GM12865 (cell line): ENCODE measurements around the gene SMIM10.
"Not testable (repeated sequence)": the region's sequence is repeated elsewhere in the genome, so short reads cannot be mapped to it uniquely, and the experiment has no call there.

Experiments
- DNase-seq: peaks from one replicate; pipeline ENCODE4 v3.0.0; 2010; ENCODE audit warnings: low read depth
- H3K4me3 ChIP-seq: 2 replicates; pipeline ENCODE4 v1.5.1; 2011; ENCODE audit warnings: mild to moderate bottlenecking, low read depth, low read length, control low read depth
- TF ChIP-seq, protein P1 (sequence below): IDR thresholded peaks from 2 replicates; pipeline ENCODE4 v1.5.1; 2011; ENCODE audit warnings: low read length, control low read depth, low read depth, inconsistent platforms; ENCODE audit not compliant: insufficient read depth; ENCODE audit errors: missing control alignments

The SMIM10 gene

DNA sequence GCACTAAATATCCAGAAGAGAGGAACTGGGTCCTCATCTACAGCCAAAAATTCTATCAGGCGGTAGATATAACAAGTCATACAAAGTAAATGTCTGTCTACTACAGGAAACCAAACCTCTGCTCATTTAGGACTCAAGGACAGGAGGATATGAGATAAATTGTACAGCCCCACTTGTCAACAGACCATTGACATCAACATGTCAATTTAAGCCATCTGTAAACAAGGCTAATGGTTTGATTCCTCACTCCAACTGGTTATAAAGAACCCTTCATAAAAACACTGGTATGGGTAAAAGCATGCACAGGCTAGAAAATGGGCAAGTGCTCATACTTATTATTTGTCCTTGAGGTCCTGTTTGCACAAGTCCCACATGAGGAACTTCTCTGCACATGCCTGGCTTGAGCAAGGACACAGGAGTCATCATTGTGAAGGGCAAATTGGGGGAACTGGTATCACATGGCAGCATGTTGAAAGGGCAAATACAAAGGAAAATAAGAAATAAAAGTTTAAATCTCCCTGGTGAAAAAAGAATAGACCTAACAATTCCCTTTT is 18.3 kb downstream of the SMIM10 start:
- no peak for DNase-seq

DNA sequence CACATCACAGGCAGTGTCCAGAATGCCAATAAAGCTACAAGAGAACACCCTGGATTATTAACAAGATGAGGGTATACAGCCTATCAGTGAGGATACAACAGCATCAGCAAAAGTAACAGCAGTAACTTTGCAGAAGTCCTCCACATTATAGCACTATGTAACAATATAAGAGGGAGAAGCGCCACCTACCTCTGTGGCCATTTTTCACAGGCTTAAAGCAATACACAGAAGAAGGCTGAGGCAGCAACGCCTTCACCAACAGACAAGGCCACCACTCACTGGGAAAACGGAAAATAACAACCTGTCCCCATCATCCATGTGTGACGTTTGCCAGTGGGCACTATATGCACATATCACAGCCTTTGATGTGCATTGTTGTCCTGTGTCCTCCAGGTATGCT is 19.0 kb downstream of the SMIM10 start:
- H3K4me3 ChIP-seq: no peak overlapping the region
- TF ChIP-seq, protein P1, sequence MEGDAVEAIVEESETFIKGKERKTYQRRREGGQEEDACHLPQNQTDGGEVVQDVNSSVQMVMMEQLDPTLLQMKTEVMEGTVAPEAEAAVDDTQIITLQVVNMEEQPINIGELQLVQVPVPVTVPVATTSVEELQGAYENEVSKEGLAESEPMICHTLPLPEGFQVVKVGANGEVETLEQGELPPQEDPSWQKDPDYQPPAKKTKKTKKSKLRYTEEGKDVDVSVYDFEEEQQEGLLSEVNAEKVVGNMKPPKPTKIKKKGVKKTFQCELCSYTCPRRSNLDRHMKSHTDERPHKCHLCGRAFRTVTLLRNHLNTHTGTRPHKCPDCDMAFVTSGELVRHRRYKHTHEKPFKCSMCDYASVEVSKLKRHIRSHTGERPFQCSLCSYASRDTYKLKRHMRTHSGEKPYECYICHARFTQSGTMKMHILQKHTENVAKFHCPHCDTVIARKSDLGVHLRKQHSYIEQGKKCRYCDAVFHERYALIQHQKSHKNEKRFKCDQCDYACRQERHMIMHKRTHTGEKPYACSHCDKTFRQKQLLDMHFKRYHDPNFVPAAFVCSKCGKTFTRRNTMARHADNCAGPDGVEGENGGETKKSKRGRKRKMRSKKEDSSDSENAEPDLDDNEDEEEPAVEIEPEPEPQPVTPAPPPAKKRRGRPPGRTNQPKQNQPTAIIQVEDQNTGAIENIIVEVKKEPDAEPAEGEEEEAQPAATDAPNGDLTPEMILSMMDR: no peak
- DNase-seq: no peak

More for the DNA sequence above, 18.3 kb downstream of the SMIM10 start:
- TF ChIP-seq, protein P1: no peak
- H3K4me3 ChIP-seq: no peak overlapping the region

DNA sequence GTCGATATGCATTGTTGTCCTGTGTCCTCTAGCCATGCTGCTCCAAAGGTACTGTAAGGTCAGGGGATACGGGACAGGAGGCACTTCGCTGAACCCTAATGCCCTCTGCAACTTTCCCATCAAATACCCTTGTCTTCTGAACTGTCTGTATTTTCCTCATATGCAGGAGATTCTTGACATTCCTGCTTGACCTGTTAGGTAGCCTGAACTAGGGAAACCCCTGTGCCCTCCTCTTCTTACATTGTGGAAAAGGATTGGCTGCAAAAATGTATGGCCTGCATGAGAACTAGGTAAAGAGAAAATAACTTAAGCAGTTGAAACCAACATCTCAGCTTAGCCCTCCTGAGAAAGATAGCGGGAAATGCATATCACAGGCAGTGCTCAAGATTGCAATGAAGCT is 20.1 kb downstream of the SMIM10 start:
- TF ChIP-seq, protein P1: no peak
- no peak for DNase-seq
- no peak overlapping the region for H3K4me3 ChIP-seq

DNA sequence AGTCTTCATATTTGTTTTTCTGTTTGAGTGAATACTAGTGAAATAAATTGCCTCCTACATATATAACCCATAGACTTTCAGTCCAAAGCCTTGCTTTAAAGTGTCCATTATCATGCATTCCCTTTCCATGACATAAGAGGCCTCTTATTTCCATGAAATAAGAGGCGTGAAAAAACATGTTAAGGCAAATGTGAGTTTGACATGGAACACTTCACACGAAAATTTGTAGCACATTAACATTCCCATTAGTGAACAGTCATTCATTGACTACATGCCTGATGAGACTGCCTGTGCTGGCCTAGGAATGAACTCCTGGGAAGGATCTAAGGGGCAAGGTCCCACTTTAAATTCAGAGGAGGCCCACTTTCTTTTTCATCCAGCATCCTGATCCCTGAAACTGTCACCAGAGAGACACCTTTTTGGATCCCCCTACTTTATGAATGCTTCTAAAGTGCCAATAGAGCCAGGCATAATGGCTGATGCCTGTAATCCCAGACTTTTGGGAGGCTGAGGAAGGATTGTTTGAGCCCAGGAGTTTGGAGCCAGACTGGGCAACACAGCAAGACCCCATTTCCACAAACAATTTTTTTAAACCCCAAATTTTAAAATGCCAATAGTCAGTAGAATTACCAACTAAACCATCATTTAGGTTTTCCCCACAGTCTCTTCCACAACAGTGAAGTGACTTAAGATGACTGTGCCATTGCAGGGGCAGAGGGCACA is 24.9 kb downstream of the SMIM10 start:
- DNase-seq: no peak
- TF ChIP-seq, protein P1: no peak
- no peak overlapping the region for H3K4me3 ChIP-seq

DNA sequence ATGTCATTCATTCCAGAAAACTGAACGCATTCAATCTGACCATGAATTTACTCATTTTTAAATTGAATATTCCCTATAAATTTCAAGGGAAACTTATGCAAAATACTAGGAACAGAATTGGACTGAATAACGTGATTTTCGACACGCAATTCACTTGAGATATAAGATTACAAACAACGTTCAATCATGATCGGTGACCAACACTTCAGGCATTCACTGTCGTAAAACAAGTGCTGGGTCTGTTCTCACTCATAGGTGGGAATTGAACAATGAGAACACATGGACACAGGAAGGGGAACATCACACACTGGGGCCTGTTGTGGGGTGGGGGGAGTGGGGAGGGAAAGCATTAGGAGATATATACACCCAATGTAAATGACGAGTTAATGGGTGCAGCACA is 29.1 kb downstream of the SMIM10 start:
- not testable (repeated sequence) for DNase-seq, H3K4me3 ChIP-seq

DNA sequence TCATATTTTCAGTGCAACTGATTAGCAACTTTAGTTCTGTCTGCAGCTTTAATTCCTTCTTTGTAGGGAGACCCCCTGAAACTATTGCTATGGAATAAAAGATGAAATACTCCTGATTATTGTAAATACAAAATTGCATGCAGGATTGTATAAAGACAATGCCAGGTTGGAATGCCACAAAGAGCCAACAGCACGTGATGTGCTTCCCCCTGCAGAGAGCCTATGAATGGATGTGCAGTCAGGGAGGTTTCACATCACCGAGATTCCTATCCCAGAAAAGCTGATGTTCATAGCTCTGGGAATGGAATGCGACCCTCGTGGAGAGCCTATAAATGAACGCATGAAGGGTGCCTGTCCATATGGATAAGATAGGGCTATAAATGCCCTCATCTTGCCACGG is 33.0 kb downstream of the SMIM10 start:
- not testable (repeated sequence) for H3K4me3 ChIP-seq, DNase-seq

DNA sequence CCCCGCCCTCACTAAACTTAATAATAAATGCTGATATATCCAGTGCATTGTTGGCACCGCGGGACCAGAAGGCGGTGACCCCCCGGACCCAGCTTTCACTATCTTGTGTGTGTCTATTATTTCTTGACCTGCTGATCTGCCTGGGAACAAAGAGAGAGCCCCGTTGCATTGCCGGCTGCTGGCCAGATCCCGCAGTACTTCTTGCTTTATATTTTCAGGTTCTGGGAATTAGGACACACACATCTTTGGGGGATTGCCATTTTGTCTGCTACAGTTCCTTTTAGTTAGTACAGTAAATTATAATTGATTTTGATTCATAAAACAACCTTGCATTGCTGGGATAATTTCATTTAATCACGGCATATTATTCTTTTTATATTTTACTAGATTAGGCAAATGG is 33.7 kb downstream of the SMIM10 start:
- TF ChIP-seq, protein P1: no peak
- H3K4me3 ChIP-seq: no peak overlapping the region
- DNase-seq: no peak

DNA sequence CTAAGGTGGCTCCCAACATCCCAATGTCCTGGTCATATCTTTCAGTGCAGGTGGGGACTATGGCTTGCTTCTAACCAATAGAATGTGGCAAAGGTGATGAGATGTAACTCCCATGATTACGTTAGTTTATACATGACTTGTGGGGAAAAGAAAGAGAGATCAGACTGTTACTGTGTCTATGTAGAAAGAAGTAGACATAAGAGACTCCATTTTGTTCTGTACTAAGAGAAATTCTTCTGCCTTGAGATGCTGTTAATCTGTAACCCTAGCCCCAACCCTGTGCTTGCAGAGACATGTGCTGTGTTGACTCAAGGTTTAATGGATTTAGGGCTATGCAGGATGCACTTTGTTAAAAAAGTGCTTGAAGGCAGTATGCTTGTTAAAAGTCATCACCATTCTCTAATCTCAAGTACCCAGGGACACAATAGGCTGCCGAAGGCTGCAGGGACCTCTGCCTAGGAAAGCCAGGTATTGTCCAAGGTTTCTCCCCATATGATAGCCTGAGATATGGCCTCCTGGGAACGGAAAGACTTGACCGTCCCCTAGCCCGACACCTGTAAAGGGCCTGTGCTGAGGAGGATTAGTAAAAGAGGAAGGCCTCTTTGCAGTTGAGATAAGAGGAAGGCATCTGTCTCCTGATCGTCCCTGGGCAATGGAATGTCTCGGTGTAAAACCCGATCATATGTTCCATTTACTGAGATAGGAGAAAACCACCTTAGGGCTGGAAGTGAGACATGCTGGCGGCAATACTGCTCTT is 39.6 kb downstream of the SMIM10 start:
- not testable (repeated sequence) for H3K4me3 ChIP-seq, DNase-seq

DNA sequence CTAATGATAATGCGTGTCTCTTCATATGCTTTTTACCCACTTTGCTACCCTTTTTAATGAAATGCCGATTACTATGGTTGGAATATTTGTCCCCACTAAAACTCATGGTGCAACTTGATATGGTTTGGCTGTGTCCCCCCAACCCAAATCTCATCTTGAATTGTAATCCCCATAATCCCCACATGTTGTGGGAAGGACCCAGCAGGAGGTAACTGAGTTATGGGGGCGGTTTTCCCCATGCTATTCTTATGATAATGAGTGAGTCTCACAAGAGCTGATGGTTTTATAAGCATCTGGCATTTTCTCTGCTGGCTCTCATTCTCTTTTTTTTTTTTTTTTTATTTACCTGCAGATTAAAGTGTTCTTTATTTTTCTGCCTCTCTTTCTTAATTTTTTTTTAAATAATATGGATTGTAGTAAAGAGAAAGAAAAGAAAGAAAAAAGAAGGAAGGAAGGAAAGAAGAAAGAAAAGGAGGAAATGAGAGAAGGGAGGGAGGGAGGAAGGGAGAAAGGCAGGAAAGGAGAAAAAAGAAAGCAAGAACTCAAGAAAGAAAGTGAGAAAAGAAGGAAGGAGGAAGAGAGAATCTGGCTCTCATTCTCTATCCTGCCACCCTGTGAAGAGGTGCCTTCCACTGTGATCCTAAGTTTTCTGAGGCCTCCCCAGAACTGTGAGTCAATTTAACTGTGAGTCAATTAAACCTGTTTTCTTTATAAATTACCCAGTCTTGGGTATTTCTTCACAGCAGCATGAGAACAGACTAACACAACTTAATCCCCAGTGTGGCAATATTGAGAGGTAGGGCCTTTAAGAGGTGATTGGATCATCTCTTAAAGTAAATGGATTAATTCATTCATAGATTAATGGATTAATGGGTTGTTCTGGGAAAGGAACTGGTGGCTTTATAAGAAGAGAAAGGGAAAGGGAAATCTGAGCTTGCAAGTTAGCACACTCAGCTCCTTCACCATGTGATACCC is 50.6 kb downstream of the SMIM10 start:
- DNase-seq: not testable (repeated sequence)

More for the DNA sequence above, 50.6 kb downstream of the SMIM10 start:
- not testable (repeated sequence) for H3K4me3 ChIP-seq
